HCT116 (cell line): ENCODE measurements around the gene KRT83. TPM values are rescaled to one million over a fixed set of nuclear protein-coding genes. Genes with fewer than 3 reads are reported as not detected.

Source experiments
- ATAC-seq: fragments of 200-7000 bp; cut with Tn5 transposase; 2 replicates; pipeline ENCODE4 v1.9.1; 2020; ENCODE audit warnings: mild to moderate bottlenecking, moderate library complexity
- BruUV-seq: library from RNA; stranded (reverse); fragments of 400-500 nt; replicated peaks from 2 replicates; lab custom pipeline; 2021; lab: Mats Ljungman, UMichigan
- CTCF ChIA-PET: fragments of 300-600 bp; sonication (Branson Sonifier 250); formaldehyde crosslinking; loops from one replicate; lab custom pipeline; 2021; ENCODE audit warnings: antibody characterized with exemption; lab: Charles Lee
- POLR2A ChIA-PET: fragments of 300-600, 350-600 bp; sonication (Branson Sonifier 250); formaldehyde crosslinking; loops from one replicate; lab custom pipeline; 2021; ENCODE audit warnings: antibody characterized with exemption; lab: Charles Lee
- RAD21 ChIA-PET, 2 experiments: fragments of 300-600 bp; sonication (Branson Sonifier 250); formaldehyde crosslinking; loops; one replicate each; lab custom pipeline; 2023; ENCODE audit warnings: low total read pairs in 2 of 2; ENCODE audit not compliant: uncharacterized antibody in 2 of 2, unreplicated experiment in 2 of 2, low non-redundant PET in 1 of 2; lab: Charles Lee
- DNase-seq: peaks from one replicate; pipeline ENCODE4 v3.0.0-alpha.2; 2010; ENCODE audit warnings: low read depth, low spot score
- H2AFZ ChIP-seq: fragments of 200-600 bp; shearing (Covaris generic), sonication (generic); 2 replicates; pipeline ENCODE4 v1.6.1; 2017; ENCODE audit warnings: low read depth, mixed run types, mixed read lengths, antibody characterized with exemption, low read length; ENCODE audit not compliant: poor library complexity, severe bottlenecking
- H3K27ac ChIP-seq: 2 replicates; pipeline ENCODE4 v1.5.1; 2012; ENCODE audit warnings: low read depth, low read length
- H3K27me3 ChIP-seq: fragments of 200-600 bp; sonication (generic); 2 replicates; pipeline ENCODE4 v1.6.1; 2016; ENCODE audit warnings: mixed run types, low read length, mixed read lengths; ENCODE audit not compliant: insufficient read depth
- H3K36me3 ChIP-seq, 2 experiments: fragments of 200-500 bp in 1 of 2; fragments of 200-600 bp in 1 of 2; sonication (Bioruptor generic) in 1 of 2; sonication (generic) in 1 of 2; 2 replicates each; pipeline versions ENCODE4 v1.5.1 to v1.6.1; 2014 to 2016; ENCODE audit warnings: low read length in 2 of 2, inconsistent platforms in 1 of 2, mixed read lengths in 1 of 2, mixed run types in 1 of 2; ENCODE audit not compliant: insufficient read depth in 2 of 2, control insufficient read depth in 1 of 2
- H3K4me1 ChIP-seq, 2 experiments: fragments of 200-600 bp in 1 of 2; sonication (generic) in 1 of 2; 2 replicates each; pipeline versions ENCODE4 v1.5.1 to v1.6.1; 2012 to 2017; ENCODE audit warnings: low read length in 2 of 2, inconsistent platforms in 1 of 2, mild to moderate bottlenecking in 1 of 2, mixed read lengths in 1 of 2, mixed run types in 1 of 2, moderate library complexity in 1 of 2; ENCODE audit not compliant: insufficient read depth in 2 of 2, control insufficient read depth in 1 of 2
- H3K4me2 ChIP-seq: fragments of 200-600 bp; sonication (generic); 2 replicates; pipeline ENCODE4 v1.6.1; 2017; ENCODE audit warnings: mixed run types, low read length, mixed read lengths
- H3K4me3 ChIP-seq, 2 experiments: fragments of 200-600 bp in 1 of 2; sonication (generic) in 1 of 2; replicated peaks in 1 of 2; 2 replicates each; pipeline ENCODE4 v1.5.1; 2011 to 2016; ENCODE audit warnings: low read length in 2 of 2, control low read depth in 1 of 2, low read depth in 1 of 2, mild to moderate bottlenecking in 1 of 2, mixed read lengths in 1 of 2, mixed run types in 1 of 2
- H3K79me2 ChIP-seq: fragments of 200-600 bp; sonication (generic); 2 replicates; pipeline ENCODE4 v1.6.1; 2017; ENCODE audit warnings: mild to moderate bottlenecking, mixed run types, low read length, moderate library complexity, mixed read lengths; ENCODE audit not compliant: insufficient read depth
- H3K9ac ChIP-seq: fragments of 200-600 bp; sonication (generic); 2 replicates; pipeline ENCODE4 v1.6.1; 2016; ENCODE audit warnings: low read length, mixed read lengths
- H3K9me2 ChIP-seq: fragments of 200-600 bp; sonication (generic), shearing (Covaris generic); 2 replicates; pipeline ENCODE4 v1.6.1; 2017; ENCODE audit warnings: mixed run types, mild to moderate bottlenecking, moderate library complexity; ENCODE audit not compliant: insufficient read depth
- H3K9me3 ChIP-seq, 2 experiments: fragments of 200-500 bp in 1 of 2; fragments of 200-600 bp in 1 of 2; sonication (Bioruptor generic) in 1 of 2; sonication (generic) in 1 of 2; 2 replicates each; pipeline ENCODE4 v1.6.1; 2014 to 2017; ENCODE audit warnings: low read length in 2 of 2, mixed read lengths in 2 of 2, inconsistent platforms in 1 of 2, low read depth in 1 of 2, mild to moderate bottlenecking in 1 of 2, mixed run types in 1 of 2, moderate library complexity in 1 of 2; ENCODE audit not compliant: control insufficient read depth in 1 of 2, insufficient read depth in 1 of 2
- H4K20me1 ChIP-seq: fragments of 200-600 bp; sonication (generic), shearing (Covaris generic); 2 replicates; pipeline ENCODE4 v1.6.1; 2017; ENCODE audit warnings: mixed run types, mild to moderate bottlenecking, moderate library complexity; ENCODE audit not compliant: insufficient read depth
- ATF3 ChIP-seq: IDR thresholded peaks from 2 replicates; pipeline ENCODE4 v1.6.1; 2012
- CEBPB ChIP-seq: IDR thresholded peaks from 2 replicates; pipeline ENCODE4 v1.6.1; 2012; ENCODE audit warnings: low read depth
- EZH2phosphoT487 ChIP-seq: fragments of 200-600 bp; IDR thresholded peaks from 2 replicates; pipeline ENCODE4 v1.6.1; 2018; ENCODE audit warnings: antibody characterized with exemption, borderline replicate concordance
- POLR2AphosphoS5 ChIP-seq: IDR thresholded peaks from 2 replicates; pipeline ENCODE4 v1.6.1; 2011; ENCODE audit warnings: mild to moderate bottlenecking, low read depth, low read length, moderate library complexity
- ZBTB33 ChIP-seq: IDR thresholded peaks from 2 replicates; pipeline ENCODE4 v1.6.1; 2011; ENCODE audit warnings: mild to moderate bottlenecking, low read length, moderate library complexity; ENCODE audit not compliant: insufficient replicate concordance; ENCODE audit errors: extremely low read depth
- ZFX ChIP-seq: fragments of 450-650 bp; IDR thresholded peaks from 2 replicates; pipeline ENCODE4 v1.6.1; 2017
- intact Hi-C: fragments of 100-400 bp; cut with micrococcal nuclease; formaldehyde crosslinking; loops from 2 replicates; pipeline ENCODE4 v1.10.0; 2022
- total RNA-seq: library from RNA; stranded (reverse); gene quantifications from one replicate; pipeline ENCODE4 v1.2.1, GENCODE V29; 2021; ENCODE audit not compliant: unreplicated experiment

The KRT83 gene
- total RNA-seq, 1 experiment from 2014 or later = not detected

DNA sequence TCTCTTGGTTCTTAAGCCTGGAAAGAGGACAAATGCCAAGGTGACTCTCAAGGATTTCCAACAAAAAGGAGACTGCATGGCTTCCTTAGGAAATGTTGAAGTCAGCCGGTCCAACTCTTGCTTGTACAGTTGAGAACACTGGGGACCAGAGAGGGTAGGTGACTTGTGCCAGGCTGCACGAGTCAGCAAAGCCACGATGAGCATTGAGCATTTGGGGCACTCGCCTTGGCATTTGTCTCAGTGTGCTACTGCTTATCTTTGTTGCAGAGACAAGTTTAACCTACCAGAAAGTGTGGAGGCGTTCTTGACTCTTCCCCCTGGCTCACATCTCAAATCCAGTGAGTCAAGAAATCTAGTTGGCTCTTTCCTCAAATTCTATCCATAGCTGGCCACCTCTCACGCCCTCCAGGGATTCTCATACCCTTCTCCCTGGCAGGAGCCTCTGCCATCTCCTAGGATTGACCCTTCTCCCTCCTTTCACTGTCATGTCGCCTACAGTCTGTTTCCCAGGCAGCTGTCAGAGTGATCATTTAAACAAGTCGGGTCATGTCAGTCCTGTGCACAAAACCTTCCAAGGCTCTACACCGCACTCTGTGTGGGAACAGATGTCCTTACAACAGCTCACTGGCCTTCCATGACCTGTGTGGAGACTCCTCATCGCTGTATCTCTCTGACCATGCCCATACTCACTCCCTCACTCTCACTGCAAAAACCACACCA, 17.2 kb upstream of the KRT83 start:
- ChIA-PET POLR2A (no interaction called here), CTCF (interaction anchor here (2.0 kb wide), 1 partner anchor 11 kb away, joined by 8 read pairs; no protein-coding TSS in a partner anchor), RAD21 (no interaction called here)
- Histone ChIP-seq H3K27me3 (no peaks in the 10 kb centered on the region), H3K9ac (no peak overlapping the region), H3K4me2 (no peak overlapping the region), H3K27ac (no peak overlapping the region), H3K4me3 (no peak overlapping the region), H3K79me2 (no peaks in the 10 kb centered on the region), H2AFZ (no peak overlapping the region), H3K4me1 (peaks cover 0 to 13% of the 10 kb centered on the region in 2 experiments; a peak in 2 of 4 replicates), H3K36me3 (no peaks in the 10 kb centered on the region), H3K9me3 (no peaks in the 10 kb centered on the region), H4K20me1 (no peaks in the 10 kb centered on the region), H3K9me2 (no peaks in the 10 kb centered on the region)
- intact Hi-C loops = no loop called here
- no TSS peak for BruUV-seq
- ATAC-seq = no peak
- TF ChIP-seq EZH2phosphoT487 (no peak), ZBTB33 (no peak), POLR2AphosphoS5 (no peak), CEBPB (no peak), ZFX (no peak), ATF3 (no peak)
- no peak for DNase-seq
